ENCODE data around the gene POLR2B.
A peak's percentile ranks its signal among the peaks of the same experiment; 100 is the strongest.

POLR2B gene

GRCh38 chr4:57037982-57038604, 59.4 kb downstream of the POLR2B start:
- peak; percentile 45 for DNase-seq (ENCODE audit: low spot score)
- in situ Hi-C loops (cut with MboI; ENCODE audit: low sequenced_read_pairs, unreplicated experiment): no loop called here
- TF ChIP-seq CTCF (IDR thresholded peaks at IDR 0.05; ENCODE audit: borderline replicate concordance, control extremely low read depth, extremely low read depth, insufficient read depth, missing control alignments): peak; percentile 67

- DNase-seq (ENCODE audit: low spot score): no peak
- no peak for TF ChIP-seq CTCF (IDR thresholded peaks at IDR 0.05; ENCODE audit: borderline replicate concordance, control extremely low read depth, extremely low read depth, insufficient read depth, missing control alignments)
- in situ Hi-C loops (cut with MboI; ENCODE audit: low sequenced_read_pairs, unreplicated experiment): no loop called here
These were observed 60.6 kb downstream of the POLR2B start for GRCh38 chr4:57039345-57039744.

GRCh38 chr4:57040510-57040909, 61.8 kb downstream of the POLR2B start:
- no peak for TF ChIP-seq CTCF (IDR thresholded peaks at IDR 0.05; ENCODE audit: borderline replicate concordance, control extremely low read depth, extremely low read depth, insufficient read depth, missing control alignments)
- in situ Hi-C loops (cut with MboI; ENCODE audit: low sequenced_read_pairs, unreplicated experiment): no loop called here
- DNase-seq (ENCODE audit: low spot score): no peak

- no peak for DNase-seq (ENCODE audit: low spot score)
- TF ChIP-seq CTCF (IDR thresholded peaks at IDR 0.05; ENCODE audit: borderline replicate concordance, control extremely low read depth, extremely low read depth, insufficient read depth, missing control alignments): no peak
- in situ Hi-C loops (cut with MboI; ENCODE audit: low sequenced_read_pairs, unreplicated experiment): no loop called here
These were observed 62.3 kb downstream of the POLR2B start for GRCh38 chr4:57041020-57041419.

GRCh38 chr4:57042711-57043169, 64.0 kb downstream of the POLR2B start:
- TF ChIP-seq CTCF (IDR thresholded peaks at IDR 0.05; ENCODE audit: borderline replicate concordance, control extremely low read depth, extremely low read depth, insufficient read depth, missing control alignments): no peak
- DNase-seq (ENCODE audit: low spot score): no peak
- in situ Hi-C loops (cut with MboI; ENCODE audit: low sequenced_read_pairs, unreplicated experiment): no loop called here

GRCh38 chr4:57043347-57044251, 64.9 kb downstream of the POLR2B start:
- no peak for TF ChIP-seq CTCF (IDR thresholded peaks at IDR 0.05; ENCODE audit: borderline replicate concordance, control extremely low read depth, extremely low read depth, insufficient read depth, missing control alignments)
- no peak for DNase-seq (ENCODE audit: low spot score)

More at GRCh38 chr4:57043347-57044251, 64.9 kb downstream of the POLR2B start:
- in situ Hi-C loops (cut with MboI; ENCODE audit: low sequenced_read_pairs, unreplicated experiment): no loop called here

Data from GM13976 (cell line).